MM.1S (cell line): ENCODE data around the gene GYPE.
"Not testable (repeated sequence)": the region's sequence is repeated elsewhere in the genome, so short reads cannot be mapped to it uniquely, and the experiment has no call there.

Source experiments
- EZH2 ChIP-seq: fragments of 300-600 bp; sonication (generic); optimal IDR thresholded peaks from 2 replicates; pipeline ENCODE3; 2017; ENCODE audit warnings: low read depth, mild to moderate bottlenecking, antibody characterized with exemption, low read length, mixed read lengths
- EZH2phosphoT487 ChIP-seq: fragments of 300-600 bp; sonication (generic); IDR thresholded peaks from 2 replicates; pipeline ENCODE4 v1.6.1; 2018; ENCODE audit warnings: antibody characterized with exemption, low read length
- TF ChIP-seq, protein P1 (sequence below): fragments of 300-600 bp; sonication (generic); IDR thresholded peaks from 2 replicates; pipeline ENCODE4 v1.5.1; 2016; ENCODE audit warnings: antibody characterized with exemption, low read length, mixed read lengths

DNA sequence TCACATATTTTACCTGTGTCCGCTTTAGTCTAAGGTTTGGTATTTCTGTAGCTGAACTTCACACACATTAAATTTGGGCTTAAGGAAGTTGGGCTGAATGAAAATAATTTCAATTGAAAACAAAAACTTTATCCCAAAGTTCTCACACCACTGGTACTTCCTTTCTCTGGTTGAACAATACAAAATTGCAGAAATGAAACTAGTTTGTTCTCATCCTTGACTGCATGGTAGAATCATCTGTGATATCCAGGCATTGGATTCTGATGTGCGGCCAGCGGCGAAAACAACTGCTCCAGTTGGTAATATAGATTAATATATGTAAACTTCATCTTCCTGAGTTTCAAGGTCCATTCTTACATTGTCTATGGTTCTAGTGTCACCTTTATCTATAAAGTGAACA, 15.0 kb downstream of the GYPE start:
- TF ChIP-seq, protein P1, sequence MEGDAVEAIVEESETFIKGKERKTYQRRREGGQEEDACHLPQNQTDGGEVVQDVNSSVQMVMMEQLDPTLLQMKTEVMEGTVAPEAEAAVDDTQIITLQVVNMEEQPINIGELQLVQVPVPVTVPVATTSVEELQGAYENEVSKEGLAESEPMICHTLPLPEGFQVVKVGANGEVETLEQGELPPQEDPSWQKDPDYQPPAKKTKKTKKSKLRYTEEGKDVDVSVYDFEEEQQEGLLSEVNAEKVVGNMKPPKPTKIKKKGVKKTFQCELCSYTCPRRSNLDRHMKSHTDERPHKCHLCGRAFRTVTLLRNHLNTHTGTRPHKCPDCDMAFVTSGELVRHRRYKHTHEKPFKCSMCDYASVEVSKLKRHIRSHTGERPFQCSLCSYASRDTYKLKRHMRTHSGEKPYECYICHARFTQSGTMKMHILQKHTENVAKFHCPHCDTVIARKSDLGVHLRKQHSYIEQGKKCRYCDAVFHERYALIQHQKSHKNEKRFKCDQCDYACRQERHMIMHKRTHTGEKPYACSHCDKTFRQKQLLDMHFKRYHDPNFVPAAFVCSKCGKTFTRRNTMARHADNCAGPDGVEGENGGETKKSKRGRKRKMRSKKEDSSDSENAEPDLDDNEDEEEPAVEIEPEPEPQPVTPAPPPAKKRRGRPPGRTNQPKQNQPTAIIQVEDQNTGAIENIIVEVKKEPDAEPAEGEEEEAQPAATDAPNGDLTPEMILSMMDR, result not testable (repeated sequence)
- TF ChIP-seq EZH2, EZH2phosphoT487: not testable (repeated sequence)
